Testis (tissue), 3 donors: ENCODE data around the gene CFAP299. TPM values are rescaled to one million over a fixed set of nuclear protein-coding genes. Genes with fewer than 3 reads are reported as not detected.

Experiments
- DNase-seq: peaks from one replicate; pipeline ENCODE4 v3.0.0-alpha.2; 2019
- H3K27ac ChIP-seq, 2 donors: fragments of 200-600 bp; sonication (generic); one replicate each; pipeline ENCODE4 v1.5.1; 2019
- H3K27me3 ChIP-seq: fragments of 200-600 bp; sonication (generic); one replicate; pipeline ENCODE4 v1.5.1; 2019
- H3K36me3 ChIP-seq: fragments of 200-600 bp; sonication (generic); one replicate; pipeline ENCODE4 v1.5.1; 2017; ENCODE audit warnings: low read depth; ENCODE audit errors: missing control alignments
- H3K4me1 ChIP-seq: fragments of 200-600 bp; sonication (generic); one replicate; pipeline ENCODE4 v1.5.1; 2019
- H3K4me3 ChIP-seq, 2 donors: fragments of 200-600 bp; sonication (generic); one replicate each; pipeline ENCODE4 v1.5.1; 2017 to 2019
- H3K9me3 ChIP-seq: fragments of 200-600 bp; sonication (generic); one replicate; pipeline ENCODE4 v1.5.1; 2017
- POLR2A ChIP-seq: fragments of 450-650 bp; IDR thresholded peaks from one replicate; pipeline ENCODE4 v1.6.1; 2017; ENCODE audit warnings: antibody characterized with exemption, mild to moderate bottlenecking, moderate library complexity
- WGBS, 2 donors: methylation state at CpG; one replicate each; pipeline ENCODE4 v1.1.5; 2018; 5-methylcytosine and 5-hydroxymethylcytosine counted together
- intact Hi-C: fragments of 100-400 bp; cut with DNase I; formaldehyde crosslinking; loops from one replicate; pipeline ENCODE4 v1.15.1; 2023; ENCODE audit warnings: low total_unique reads
- polyA plus RNA-seq: library from polyadenylated mRNA; stranded (reverse); fragments of 350-450 nt; fragmentation: Illumina TruSeq; extraction: RNeasy Lipid Tissue Mini Kit (QIAGEN cat#74804); gene quantifications from one replicate; pipeline ENCODE4 v1.2.3, GENCODE V29; 2014; ENCODE audit warnings: low read depth, low replicate concordance; ENCODE audit not compliant: insufficient read depth
- total RNA-seq, 2 donors: library from RNA; depleted of rRNA; stranded (reverse); fragments of >200 nt; gene quantifications; one replicate each; pipeline ENCODE4 v1.2.3, GENCODE V29; 2016
- TF ChIP-seq, protein P1 (sequence below), 3 experiments: fragments of 450-650 bp in 2 of 3; fragments of 200-600 bp in 1 of 3; sonication (generic) in 1 of 3; IDR thresholded peaks; one replicate each; pipeline ENCODE4 v1.5.1; 2016 to 2019; ENCODE audit warnings: antibody characterized with exemption in 3 of 3, mild to moderate bottlenecking in 2 of 3, moderate library complexity in 1 of 3

Gene CFAP299
- total and polyA plus RNA-seq, 3 donors from 2014 or later = 18.1 to 51.9 (median 21.4) TPM

DNA sequence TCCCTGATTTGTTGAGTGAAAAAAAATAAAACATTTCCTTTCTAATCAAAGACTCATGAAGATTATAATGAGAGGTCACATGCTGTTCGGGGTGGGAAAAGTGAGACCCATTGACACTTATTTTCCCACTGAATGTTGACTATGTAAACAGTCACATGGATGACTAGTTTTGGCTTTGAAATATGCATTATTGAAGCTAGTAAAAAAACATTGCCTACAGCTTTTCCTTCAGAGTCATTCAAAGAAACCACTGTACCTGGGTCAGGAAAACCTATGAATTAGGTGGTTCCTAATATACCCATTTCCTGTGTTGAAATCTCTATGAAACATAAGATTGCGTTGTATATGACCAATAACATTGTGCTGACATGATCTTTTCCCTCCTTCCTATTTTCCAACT lies 251.2 kb downstream of the CFAP299 start:
- no peak overlapping the region for H3K4me3 ChIP-seq
- H3K36me3 ChIP-seq = no peaks in the 10 kb centered on the region
- H3K9me3 ChIP-seq = no peaks in the 10 kb centered on the region
- H3K27me3 ChIP-seq = no peaks in the 10 kb centered on the region
- DNase-seq = no peak
- H3K4me1 ChIP-seq = no peaks in the 10 kb centered on the region
- intact Hi-C loops = no loop called here
- no peak for TF ChIP-seq POLR2A
- TF ChIP-seq, protein P1, sequence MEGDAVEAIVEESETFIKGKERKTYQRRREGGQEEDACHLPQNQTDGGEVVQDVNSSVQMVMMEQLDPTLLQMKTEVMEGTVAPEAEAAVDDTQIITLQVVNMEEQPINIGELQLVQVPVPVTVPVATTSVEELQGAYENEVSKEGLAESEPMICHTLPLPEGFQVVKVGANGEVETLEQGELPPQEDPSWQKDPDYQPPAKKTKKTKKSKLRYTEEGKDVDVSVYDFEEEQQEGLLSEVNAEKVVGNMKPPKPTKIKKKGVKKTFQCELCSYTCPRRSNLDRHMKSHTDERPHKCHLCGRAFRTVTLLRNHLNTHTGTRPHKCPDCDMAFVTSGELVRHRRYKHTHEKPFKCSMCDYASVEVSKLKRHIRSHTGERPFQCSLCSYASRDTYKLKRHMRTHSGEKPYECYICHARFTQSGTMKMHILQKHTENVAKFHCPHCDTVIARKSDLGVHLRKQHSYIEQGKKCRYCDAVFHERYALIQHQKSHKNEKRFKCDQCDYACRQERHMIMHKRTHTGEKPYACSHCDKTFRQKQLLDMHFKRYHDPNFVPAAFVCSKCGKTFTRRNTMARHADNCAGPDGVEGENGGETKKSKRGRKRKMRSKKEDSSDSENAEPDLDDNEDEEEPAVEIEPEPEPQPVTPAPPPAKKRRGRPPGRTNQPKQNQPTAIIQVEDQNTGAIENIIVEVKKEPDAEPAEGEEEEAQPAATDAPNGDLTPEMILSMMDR (IDR thresholded peaks at IDR 0.05) = no peak
- H3K27ac ChIP-seq = no peak overlapping the region
- WGBS, 2 donors = 81 to 86% methylated on average over 2 of the region's 2 CpGs

DNA sequence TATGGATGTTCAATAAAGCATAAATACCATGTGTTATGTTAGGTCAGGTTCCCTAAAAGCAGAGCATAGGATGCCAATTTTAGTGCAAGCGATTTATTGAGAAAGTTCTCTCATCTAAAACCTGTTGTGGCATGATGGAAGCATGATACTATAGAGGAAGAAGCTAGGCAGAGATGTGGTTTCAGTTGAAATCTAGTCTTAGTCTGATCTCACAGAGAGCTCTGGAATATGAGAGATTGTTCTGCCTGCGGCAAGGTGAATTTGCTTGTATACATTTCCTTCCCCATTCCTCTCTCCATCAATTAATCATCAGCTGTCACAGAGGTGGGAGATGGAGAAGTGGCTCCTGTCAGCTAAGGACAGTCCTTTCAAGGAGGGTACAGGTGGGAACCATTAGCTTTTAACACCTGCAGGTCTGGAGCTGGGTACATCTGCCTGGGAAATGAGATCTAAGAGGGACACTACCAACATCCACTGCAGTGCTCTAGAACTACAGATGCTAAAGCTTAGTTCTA lies 252.4 kb downstream of the CFAP299 start:
- Histone ChIP-seq H3K9me3 (no peaks in the 10 kb centered on the region), H3K4me3 (no peak overlapping the region), H3K36me3 (no peaks in the 10 kb centered on the region), H3K27ac (no peak overlapping the region), H3K4me1 (no peaks in the 10 kb centered on the region), H3K27me3 (no peaks in the 10 kb centered on the region)
- no peak for DNase-seq
- intact Hi-C loops = no loop called here
- WGBS, 2 donors = 84 to 94% methylated on average over 2 of the region's 2 CpGs
- TF ChIP-seq POLR2A = no peak
- TF ChIP-seq, protein P1 (IDR thresholded peaks at IDR 0.05) = no peak

DNA sequence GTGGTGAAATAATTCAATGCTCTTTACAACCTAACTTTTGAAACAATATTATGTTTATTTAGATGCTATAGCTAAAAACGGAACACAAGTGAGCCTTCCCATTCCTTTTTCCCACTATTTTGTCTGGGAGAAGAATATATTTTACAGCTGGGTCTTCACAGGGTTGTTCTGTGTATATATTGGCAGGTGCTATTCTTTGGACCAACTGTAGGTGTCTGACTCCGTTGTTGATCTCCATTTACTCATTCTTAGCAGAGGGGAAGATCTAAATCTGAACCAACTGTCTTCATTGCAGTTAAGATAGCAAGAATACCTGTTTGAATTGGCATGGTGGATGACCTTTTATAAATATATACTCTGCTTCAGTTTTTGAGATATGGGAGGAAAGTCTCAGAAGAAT lies 257.4 kb downstream of the CFAP299 start:
- no peaks in the 10 kb centered on the region for H3K9me3 ChIP-seq
- H3K4me1 ChIP-seq = no peaks in the 10 kb centered on the region
- 55 to 66% methylated on average over 2 of the region's 2 CpGs for WGBS, 2 donors
- no peak overlapping the region for H3K27ac ChIP-seq
- intact Hi-C loops = no loop called here
- no peaks in the 10 kb centered on the region for H3K27me3 ChIP-seq
- no peaks in the 10 kb centered on the region for H3K36me3 ChIP-seq
- no peak overlapping the region for H3K4me3 ChIP-seq
- DNase-seq = no peak
- TF ChIP-seq, protein P1 (IDR thresholded peaks at IDR 0.05) = no peak
- no peak for TF ChIP-seq POLR2A

DNA sequence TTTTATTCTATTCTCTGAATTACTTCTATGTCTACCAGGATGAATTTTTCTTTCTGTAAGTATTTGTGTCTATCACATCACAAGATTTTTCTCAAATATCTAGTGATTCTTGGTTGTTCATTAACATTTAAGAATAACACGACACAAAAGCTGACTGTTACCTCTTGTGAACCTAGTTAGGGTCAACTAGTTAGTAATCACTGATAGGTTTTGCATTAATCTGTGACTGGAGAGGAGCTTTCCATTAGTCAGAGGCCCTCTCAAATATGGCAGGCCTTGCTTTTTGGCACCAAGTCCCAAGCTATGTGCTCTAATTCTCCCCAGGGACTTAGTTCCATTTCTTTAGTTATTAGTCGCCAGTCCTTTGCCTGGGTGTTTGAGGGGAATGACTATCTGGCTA lies 259.2 kb downstream of the CFAP299 start:
- H3K9me3 ChIP-seq = no peaks in the 10 kb centered on the region
- 87 to 96% methylated on average over 2 of the region's 2 CpGs for WGBS, 2 donors
- intact Hi-C loops = no loop called here
- no peaks in the 10 kb centered on the region for H3K36me3 ChIP-seq
- no peak for DNase-seq
- no peak overlapping the region for H3K27ac ChIP-seq
- no peaks in the 10 kb centered on the region for H3K4me1 ChIP-seq
- TF ChIP-seq, protein P1 (IDR thresholded peaks at IDR 0.05) = no peak
- TF ChIP-seq POLR2A = no peak
- no peak overlapping the region for H3K4me3 ChIP-seq
- H3K27me3 ChIP-seq = no peaks in the 10 kb centered on the region

DNA sequence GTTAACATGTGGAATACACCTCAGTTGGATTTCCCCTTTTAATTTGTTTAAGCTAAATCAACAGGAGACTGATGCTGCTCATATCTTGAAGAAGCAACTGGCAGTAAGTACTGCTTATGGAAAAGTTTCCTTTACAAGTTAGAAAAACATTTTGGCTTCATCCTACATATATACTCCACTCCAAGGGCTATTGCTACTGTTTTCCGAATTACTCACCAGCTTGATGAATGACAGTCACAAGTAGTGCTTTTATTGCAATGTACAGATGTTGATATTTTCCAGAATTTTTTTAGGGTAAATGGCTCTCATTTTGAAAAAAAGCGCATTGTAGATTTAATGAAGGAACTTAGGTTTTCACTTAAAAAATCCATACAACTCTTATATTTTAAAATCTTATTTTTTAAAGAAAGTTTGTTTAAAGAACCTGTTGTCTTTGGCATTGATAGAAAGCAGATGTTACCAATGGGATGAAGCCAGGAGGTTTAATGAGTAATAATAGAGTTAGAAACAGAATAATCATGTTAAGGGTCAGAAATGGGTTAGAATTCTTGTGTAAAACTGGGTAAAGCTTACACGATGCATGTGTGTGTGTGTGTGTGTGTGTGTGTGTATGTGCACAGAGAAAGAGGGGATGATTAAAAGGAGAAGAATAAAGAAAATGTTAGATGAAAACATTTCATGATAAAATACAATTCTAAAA lies 272.9 kb downstream of the CFAP299 start:
- no peak for DNase-seq
- no peak overlapping the region for H3K4me3 ChIP-seq
- TF ChIP-seq, protein P1 (IDR thresholded peaks at IDR 0.05) = no peak
- no peak for TF ChIP-seq POLR2A
- no peak overlapping the region for H3K27ac ChIP-seq
- H3K27me3 ChIP-seq = no peaks in the 10 kb centered on the region
- H3K4me1 ChIP-seq = no peaks in the 10 kb centered on the region
- no peaks in the 10 kb centered on the region for H3K36me3 ChIP-seq
- WGBS, 2 donors = 54 to 61% methylated on average over 3 of the region's 3 CpGs
- H3K9me3 ChIP-seq = no peaks in the 10 kb centered on the region
- intact Hi-C loops = no loop called here
